Measurements from ENCODE around the gene GFPT2. TPM values are rescaled to one million over a fixed set of nuclear protein-coding genes. Genes with fewer than 3 reads are reported as not detected.
A peak's percentile ranks its signal among the peaks of the same experiment; 100 is the strongest.

Gene GFPT2
- polyA plus RNA-seq, 2 of the 4 experiments (the other 2 are of a cell fraction), result 24.4 to 38.0 TPM

DNA sequence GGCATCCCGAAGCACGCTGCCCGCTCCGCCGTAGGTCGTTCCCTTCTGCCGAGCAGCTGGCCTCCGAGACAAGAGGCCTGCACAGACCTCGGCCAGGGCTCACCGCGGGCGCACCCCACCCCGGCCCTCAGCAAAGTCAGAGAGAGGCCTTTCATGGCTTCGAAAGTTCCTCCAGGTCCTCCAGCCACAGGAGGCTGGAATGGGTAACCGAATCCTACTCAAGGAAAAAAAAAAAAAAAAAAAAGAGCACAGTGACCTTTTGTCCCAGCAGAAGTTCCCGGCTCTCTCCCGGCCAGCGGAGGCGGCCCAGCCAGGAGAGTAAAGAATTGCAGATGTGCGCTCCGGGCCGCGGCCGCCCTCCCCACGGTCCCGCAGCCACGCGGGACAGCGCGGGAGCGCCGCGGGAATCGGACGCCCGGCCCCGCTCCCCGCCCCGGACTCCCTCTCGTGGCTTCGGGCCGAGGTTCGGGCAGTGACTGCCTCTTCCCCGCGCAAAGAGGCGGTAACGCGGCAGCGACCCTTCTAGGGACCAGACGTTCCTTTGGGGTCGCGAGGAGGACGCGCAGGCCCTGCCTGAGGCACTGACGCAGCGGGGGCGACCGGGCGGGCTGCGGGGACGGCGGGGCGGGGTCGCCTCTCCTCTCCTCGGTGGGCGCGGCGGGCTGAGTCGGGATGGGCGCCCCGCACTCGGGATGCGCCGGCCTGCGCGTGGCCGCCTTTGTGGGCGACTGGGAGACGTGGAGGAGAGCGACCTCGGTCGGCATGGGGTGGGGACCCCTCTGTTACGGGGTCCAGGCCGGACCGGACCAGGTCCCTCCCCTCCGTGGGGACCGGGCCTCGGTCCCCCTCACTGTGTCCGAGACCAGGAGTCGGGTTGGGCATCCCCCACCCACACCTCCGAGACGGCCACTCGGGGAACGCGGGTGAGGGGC, 754 bp downstream of the GFPT2 start:
- DNase-seq (ENCODE audit: low read depth in 1 of 2, low spot score in 1 of 2), result peak in 1 of 2 experiments; percentile 42
- no peak for FAIRE-seq
- 0 out of 5 replicates have a peak, but pooled peaks of 1 of the 2 experiments have one; percentile 21 for TF ChIP-seq RAD21 (conservative IDR thresholded peaks at IDR 0.05 in 1 of 2, IDR thresholded peaks at IDR 0.05 in 1 of 2)
- TF ChIP-seq HOXB5 (CRISPR knock-in tag; IDR thresholded peaks at IDR 0.05), result no peak
- TF ChIP-seq, protein P1, sequence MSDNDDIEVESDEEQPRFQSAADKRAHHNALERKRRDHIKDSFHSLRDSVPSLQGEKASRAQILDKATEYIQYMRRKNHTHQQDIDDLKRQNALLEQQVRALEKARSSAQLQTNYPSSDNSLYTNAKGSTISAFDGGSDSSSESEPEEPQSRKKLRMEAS (IDR thresholded peaks at IDR 0.05), result 0 out of 2 replicates have a peak, but pooled peaks have one; percentile 20
- TF ChIP-seq JUNB (IDR thresholded peaks at IDR 0.05), result no peak
- Histone ChIP-seq H3K4me1 (peaks cover 10% of the 10 kb centered on the region), H3K27ac (peak overlapping the region; percentile 74 to 85), H3K9me3 (no peaks in the 10 kb centered on the region), H3K4me2 (peak overlapping the region; percentile 66), H3K4me3 (peak overlapping the region; percentile 93)
- ChIA-PET CTCF (interaction anchor here (0.7 to 2.5 kb wide), 8 partner anchors 10 to 140 kb away, joined by 3 to 12 read pairs (median 3); no protein-coding TSS in a partner anchor), POLR2A (interaction anchor here (0.6 to 1.5 kb wide), 7 partner anchors 19 to 130 kb away, joined by 3 to 9 read pairs (median 4); no protein-coding TSS in a partner anchor)
- peak; percentile 20 to 32 for ATAC-seq
- 5% methylated on average over 45 of the region's 95 CpGs for WGBS (ENCODE audit: missing lambda C conversion rate)

GRCh38 chr5:180350711-180351465, 2.2 kb downstream of the GFPT2 start:
- DNase-seq (ENCODE audit: low read depth in 1 of 2, low spot score in 1 of 2) (no peak), FAIRE-seq (no peak), ATAC-seq (no peak)
- no peak for TF ChIP-seq E2F6 (IDR thresholded peaks at IDR 0.05; ENCODE audit: borderline replicate concordance, low read depth)
- TF ChIP-seq HOXB5 (CRISPR knock-in tag; IDR thresholded peaks at IDR 0.05), result no peak
- no peak for TF ChIP-seq FOSL2 (IDR thresholded peaks at IDR 0.05)
- no peak for TF ChIP-seq FOSL2 (CRISPR knock-in tag; IDR thresholded peaks at IDR 0.05)
- TF ChIP-seq, protein P2, sequence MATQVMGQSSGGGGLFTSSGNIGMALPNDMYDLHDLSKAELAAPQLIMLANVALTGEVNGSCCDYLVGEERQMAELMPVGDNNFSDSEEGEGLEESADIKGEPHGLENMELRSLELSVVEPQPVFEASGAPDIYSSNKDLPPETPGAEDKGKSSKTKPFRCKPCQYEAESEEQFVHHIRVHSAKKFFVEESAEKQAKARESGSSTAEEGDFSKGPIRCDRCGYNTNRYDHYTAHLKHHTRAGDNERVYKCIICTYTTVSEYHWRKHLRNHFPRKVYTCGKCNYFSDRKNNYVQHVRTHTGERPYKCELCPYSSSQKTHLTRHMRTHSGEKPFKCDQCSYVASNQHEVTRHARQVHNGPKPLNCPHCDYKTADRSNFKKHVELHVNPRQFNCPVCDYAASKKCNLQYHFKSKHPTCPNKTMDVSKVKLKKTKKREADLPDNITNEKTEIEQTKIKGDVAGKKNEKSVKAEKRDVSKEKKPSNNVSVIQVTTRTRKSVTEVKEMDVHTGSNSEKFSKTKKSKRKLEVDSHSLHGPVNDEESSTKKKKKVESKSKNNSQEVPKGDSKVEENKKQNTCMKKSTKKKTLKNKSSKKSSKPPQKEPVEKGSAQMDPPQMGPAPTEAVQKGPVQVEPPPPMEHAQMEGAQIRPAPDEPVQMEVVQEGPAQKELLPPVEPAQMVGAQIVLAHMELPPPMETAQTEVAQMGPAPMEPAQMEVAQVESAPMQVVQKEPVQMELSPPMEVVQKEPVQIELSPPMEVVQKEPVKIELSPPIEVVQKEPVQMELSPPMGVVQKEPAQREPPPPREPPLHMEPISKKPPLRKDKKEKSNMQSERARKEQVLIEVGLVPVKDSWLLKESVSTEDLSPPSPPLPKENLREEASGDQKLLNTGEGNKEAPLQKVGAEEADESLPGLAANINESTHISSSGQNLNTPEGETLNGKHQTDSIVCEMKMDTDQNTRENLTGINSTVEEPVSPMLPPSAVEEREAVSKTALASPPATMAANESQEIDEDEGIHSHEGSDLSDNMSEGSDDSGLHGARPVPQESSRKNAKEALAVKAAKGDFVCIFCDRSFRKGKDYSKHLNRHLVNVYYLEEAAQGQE (IDR thresholded peaks at IDR 0.05), result no peak
- no peak overlapping the region for H3K4me3 ChIP-seq
- peaks cover 9% of the 10 kb centered on the region; the same call in 2 of the 3 replicates for H3K4me1 ChIP-seq
- CTCF ChIA-PET, result interaction anchor here (1.0 to 2.5 kb wide), 6 partner anchors 9 to 133 kb away, joined by 3 to 12 read pairs (median 3); no protein-coding TSS in a partner anchor
- H3K4me2 ChIP-seq, result peak overlapping the region; percentile 66
- peak overlapping the region in 1 of 2 experiments; percentile 85; a peak in 2 of 6 replicates for H3K27ac ChIP-seq
- no peaks in the 10 kb centered on the region for H3K9me3 ChIP-seq
- POLR2A ChIA-PET, result no interaction called here
- 85% methylated on average over 11 of the region's 11 CpGs for WGBS (ENCODE audit: missing lambda C conversion rate)

- ChIA-PET POLR2A (no interaction called here), CTCF (interaction anchor here (1.0 to 2.5 kb wide), 5 partner anchors 9 to 134 kb away, joined by 3 to 12 read pairs (median 4); no protein-coding TSS in a partner anchor)
- Histone ChIP-seq H3K4me1 (peaks cover 9% of the 10 kb centered on the region; the same call in 2 of the 3 replicates), H3K4me3 (no peak overlapping the region), H3K9me3 (no peaks in the 10 kb centered on the region), H3K4me2 (no peak overlapping the region), H3K27ac (peak overlapping the region in 1 of 2 experiments; percentile 14; a peak in 1 of 6 replicates)
- DNase-seq (ENCODE audit: low read depth in 1 of 2, low spot score in 1 of 2), result no peak
- 90% methylated on average over 7 of the region's 7 CpGs for WGBS (ENCODE audit: missing lambda C conversion rate)
- no peak for FAIRE-seq
- no peak for ATAC-seq
- TF ChIP-seq RNF2 (IDR thresholded peaks at IDR 0.05; ENCODE audit: borderline replicate concordance, low read depth) (no peak), NPAS2 (CRISPR knock-in tag; IDR thresholded peaks at IDR 0.05; ENCODE audit: borderline replicate concordance) (no peak), ZNF302 (CRISPR knock-in tag; IDR thresholded peaks at IDR 0.05) (no peak), ZSCAN20 (CRISPR knock-in tag; IDR thresholded peaks at IDR 0.05) (no peak), TFCP2L1 (CRISPR knock-in tag; IDR thresholded peaks at IDR 0.05) (no peak), CHD4 (IDR thresholded peaks at IDR 0.05; ENCODE audit: borderline replicate concordance) (no peak), ZC3H11A (IDR thresholded peaks at IDR 0.05) (no peak), JUNB (IDR thresholded peaks at IDR 0.05) (no peak)
- TF ChIP-seq, protein P3, sequence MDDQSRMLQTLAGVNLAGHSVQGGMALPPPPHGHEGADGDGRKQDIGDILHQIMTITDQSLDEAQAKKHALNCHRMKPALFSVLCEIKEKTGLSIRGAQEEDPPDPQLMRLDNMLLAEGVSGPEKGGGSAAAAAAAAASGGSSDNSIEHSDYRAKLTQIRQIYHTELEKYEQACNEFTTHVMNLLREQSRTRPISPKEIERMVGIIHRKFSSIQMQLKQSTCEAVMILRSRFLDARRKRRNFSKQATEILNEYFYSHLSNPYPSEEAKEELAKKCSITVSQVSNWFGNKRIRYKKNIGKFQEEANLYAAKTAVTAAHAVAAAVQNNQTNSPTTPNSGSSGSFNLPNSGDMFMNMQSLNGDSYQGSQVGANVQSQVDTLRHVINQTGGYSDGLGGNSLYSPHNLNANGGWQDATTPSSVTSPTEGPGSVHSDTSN (IDR thresholded peaks at IDR 0.05), result no peak
- TF ChIP-seq, protein P2 (IDR thresholded peaks at IDR 0.05), result no peak
Measured at GRCh38 chr5:180350296-180350695, 2.8 kb downstream of the GFPT2 start.
